Ovary (tissue), 3 donors: ENCODE measurements around the gene THSD4.

Experiments
- EP300 ChIP-seq: sonication (generic); formaldehyde crosslinking; IDR thresholded peaks from one replicate; pipeline ENCODE4 v1.6.1; 2017; ENCODE audit warnings: antibody characterized with exemption
- POLR2A ChIP-seq: fragments of 450-650 bp; IDR thresholded peaks from one replicate; pipeline ENCODE4 v1.6.1; 2017; ENCODE audit warnings: antibody characterized with exemption, mild to moderate bottlenecking, moderate library complexity
- TF ChIP-seq, protein P1 (sequence below), 3 donors: fragments of 450-650 bp in 2 of 3; fragments of 200-600 bp in 1 of 3; IDR thresholded peaks; one replicate each; pipeline versions ENCODE4 v1.5.1 to v1.8.0; 2016 to 2022; ENCODE audit warnings: antibody characterized with exemption in 3 of 3, mild to moderate bottlenecking in 1 of 3
- donor health status: DM: no; HTN: no; CAD: no.

- TF ChIP-seq, protein P1, sequence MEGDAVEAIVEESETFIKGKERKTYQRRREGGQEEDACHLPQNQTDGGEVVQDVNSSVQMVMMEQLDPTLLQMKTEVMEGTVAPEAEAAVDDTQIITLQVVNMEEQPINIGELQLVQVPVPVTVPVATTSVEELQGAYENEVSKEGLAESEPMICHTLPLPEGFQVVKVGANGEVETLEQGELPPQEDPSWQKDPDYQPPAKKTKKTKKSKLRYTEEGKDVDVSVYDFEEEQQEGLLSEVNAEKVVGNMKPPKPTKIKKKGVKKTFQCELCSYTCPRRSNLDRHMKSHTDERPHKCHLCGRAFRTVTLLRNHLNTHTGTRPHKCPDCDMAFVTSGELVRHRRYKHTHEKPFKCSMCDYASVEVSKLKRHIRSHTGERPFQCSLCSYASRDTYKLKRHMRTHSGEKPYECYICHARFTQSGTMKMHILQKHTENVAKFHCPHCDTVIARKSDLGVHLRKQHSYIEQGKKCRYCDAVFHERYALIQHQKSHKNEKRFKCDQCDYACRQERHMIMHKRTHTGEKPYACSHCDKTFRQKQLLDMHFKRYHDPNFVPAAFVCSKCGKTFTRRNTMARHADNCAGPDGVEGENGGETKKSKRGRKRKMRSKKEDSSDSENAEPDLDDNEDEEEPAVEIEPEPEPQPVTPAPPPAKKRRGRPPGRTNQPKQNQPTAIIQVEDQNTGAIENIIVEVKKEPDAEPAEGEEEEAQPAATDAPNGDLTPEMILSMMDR (IDR thresholded peaks at IDR 0.05) = no peak
- TF ChIP-seq POLR2A = no peak
- TF ChIP-seq EP300 = no peak
Measured at GRCh38 chr15:71331173-71331572, 215.9 kb downstream of the THSD4 start.
